ENCODE results near the gene CENPN. TPM values are rescaled to one million over a fixed set of nuclear protein-coding genes. Genes with fewer than 3 reads are reported as not detected.
A peak's percentile ranks its signal among the peaks of the same experiment; 100 is the strongest.

The CENPN gene
- total RNA-seq, 4 donors from 2014 or later: 4.9 to 12.7 (median 8.5) TPM

GRCh38 chr16:80994451-80994850 is 12.6 kb upstream of the CENPN start:
- H3K4me3 ChIP-seq: no peak overlapping the region
- no peaks in the 10 kb centered on the region for H3K27me3 ChIP-seq
- no peak for DNase-seq
- no peaks in the 10 kb centered on the region for H3K9me3 ChIP-seq
- intact Hi-C loops (cut with DNase I; ENCODE audit: low total_unique reads) (no loop called here), in situ Hi-C loops (cut with MboI; ENCODE audit: low pct_ligation_motif_present in 1 of 4, low pct_unique_long_range_greater_than_20kb in 1 of 4, low sequenced_read_pairs in 3 of 4) (no loop called here)
- H3K4me1 ChIP-seq: peaks cover 3 to 22% (median 20%) of the 10 kb centered on the region in 4 donors
- H3K36me3 ChIP-seq: no peaks in the 10 kb centered on the region
- H3K27ac ChIP-seq: peak overlapping the region in 1 of 4 donors; percentile 2
- TF ChIP-seq EP300 (IDR thresholded peaks at IDR 0.05; ENCODE audit: low read depth) (no peak), POLR2AphosphoS5 (IDR thresholded peaks at IDR 0.05) (no peak), POLR2A (IDR thresholded peaks at IDR 0.05) (no peak)
- TF ChIP-seq, protein P1, sequence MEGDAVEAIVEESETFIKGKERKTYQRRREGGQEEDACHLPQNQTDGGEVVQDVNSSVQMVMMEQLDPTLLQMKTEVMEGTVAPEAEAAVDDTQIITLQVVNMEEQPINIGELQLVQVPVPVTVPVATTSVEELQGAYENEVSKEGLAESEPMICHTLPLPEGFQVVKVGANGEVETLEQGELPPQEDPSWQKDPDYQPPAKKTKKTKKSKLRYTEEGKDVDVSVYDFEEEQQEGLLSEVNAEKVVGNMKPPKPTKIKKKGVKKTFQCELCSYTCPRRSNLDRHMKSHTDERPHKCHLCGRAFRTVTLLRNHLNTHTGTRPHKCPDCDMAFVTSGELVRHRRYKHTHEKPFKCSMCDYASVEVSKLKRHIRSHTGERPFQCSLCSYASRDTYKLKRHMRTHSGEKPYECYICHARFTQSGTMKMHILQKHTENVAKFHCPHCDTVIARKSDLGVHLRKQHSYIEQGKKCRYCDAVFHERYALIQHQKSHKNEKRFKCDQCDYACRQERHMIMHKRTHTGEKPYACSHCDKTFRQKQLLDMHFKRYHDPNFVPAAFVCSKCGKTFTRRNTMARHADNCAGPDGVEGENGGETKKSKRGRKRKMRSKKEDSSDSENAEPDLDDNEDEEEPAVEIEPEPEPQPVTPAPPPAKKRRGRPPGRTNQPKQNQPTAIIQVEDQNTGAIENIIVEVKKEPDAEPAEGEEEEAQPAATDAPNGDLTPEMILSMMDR (IDR thresholded peaks at IDR 0.05): no peak

- Histone ChIP-seq H3K4me3 (peak overlapping the region in 2 of 4 donors; percentile 9 to 46), H3K9me3 (no peaks in the 10 kb centered on the region), H3K27me3 (no peaks in the 10 kb centered on the region), H3K36me3 (no peaks in the 10 kb centered on the region), H3K27ac (peak overlapping the region; percentile 45 to 77 (median 71)), H3K4me1 (peaks cover 3 to 22% (median 20%) of the 10 kb centered on the region in 4 donors)
- in situ Hi-C loops (cut with MboI; ENCODE audit: low pct_ligation_motif_present in 1 of 4, low pct_unique_long_range_greater_than_20kb in 1 of 4, low sequenced_read_pairs in 3 of 4): no loop called here
- intact Hi-C loops (cut with DNase I; ENCODE audit: low total_unique reads): no loop called here
- WGBS, 2 donors (ENCODE audit: low coverage in 1 of 2): 27 to 28% methylated on average over 4 of the region's 4 CpGs
- TF ChIP-seq EP300 (IDR thresholded peaks at IDR 0.05; ENCODE audit: low read depth): no peak
- no peak for TF ChIP-seq POLR2A (IDR thresholded peaks at IDR 0.05)
- no peak for TF ChIP-seq POLR2AphosphoS5 (IDR thresholded peaks at IDR 0.05)
- TF ChIP-seq, protein P1 (IDR thresholded peaks at IDR 0.05): no peak
- no peak for DNase-seq
These were observed 10.3 kb upstream of the CENPN start for GRCh38 chr16:80996688-80997138.

GRCh38 chr16:80997139-80997798 is 9.7 kb upstream of the CENPN start:
- peak overlapping the region; percentile 45 to 77 (median 71) for H3K27ac ChIP-seq
- peak overlapping the region in 3 of 4 donors; percentile 9 to 46 (median 19) for H3K4me3 ChIP-seq
- TF ChIP-seq, protein P1 (IDR thresholded peaks at IDR 0.05): no peak
- TF ChIP-seq POLR2A (IDR thresholded peaks at IDR 0.05) (no peak), EP300 (IDR thresholded peaks at IDR 0.05; ENCODE audit: low read depth) (no peak), POLR2AphosphoS5 (IDR thresholded peaks at IDR 0.05) (no peak)
- H3K9me3 ChIP-seq: no peaks in the 10 kb centered on the region
- H3K27me3 ChIP-seq: no peaks in the 10 kb centered on the region
- DNase-seq: no peak
- in situ Hi-C loops (cut with MboI; ENCODE audit: low pct_ligation_motif_present in 1 of 4, low pct_unique_long_range_greater_than_20kb in 1 of 4, low sequenced_read_pairs in 3 of 4) (no loop called here), intact Hi-C loops (cut with DNase I; ENCODE audit: low total_unique reads) (no loop called here)
- H3K4me1 ChIP-seq: peaks cover 3 to 22% (median 20%) of the 10 kb centered on the region in 4 donors
- no peaks in the 10 kb centered on the region for H3K36me3 ChIP-seq
- 13 to 18% methylated on average over 9 of the region's 9 CpGs for WGBS, 2 donors (ENCODE audit: low coverage in 1 of 2)

DNA sequence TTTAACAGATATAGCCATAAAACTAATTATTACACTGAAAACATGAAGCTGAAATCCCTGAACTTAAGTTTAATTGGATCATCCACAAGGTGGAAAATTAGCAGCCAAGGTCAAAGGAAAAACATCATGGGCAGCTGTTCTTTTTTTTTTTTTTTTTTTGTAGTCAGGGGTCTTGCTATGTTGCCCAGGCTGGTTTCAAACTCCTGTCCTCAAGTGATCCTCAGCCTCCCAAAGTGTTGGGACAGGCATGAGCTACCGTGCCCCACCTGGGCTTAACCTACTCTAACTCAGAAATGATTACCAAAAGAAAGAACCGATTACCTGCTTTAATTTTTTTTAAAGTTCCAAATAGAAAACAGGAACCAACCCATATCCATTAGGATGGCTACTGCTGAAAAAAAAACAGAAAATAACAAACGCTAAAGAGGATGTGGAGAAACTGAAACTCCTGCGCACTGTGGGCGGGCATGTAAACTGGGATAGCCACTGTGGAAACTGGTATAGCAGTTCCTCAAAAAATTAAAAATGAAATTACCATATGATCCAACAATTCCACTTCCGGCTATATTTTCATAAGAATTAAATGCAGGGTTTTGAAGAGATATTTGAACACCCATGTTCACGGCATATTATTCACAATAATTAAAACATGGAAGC is 8.9 kb upstream of the CENPN start:
- in situ Hi-C loops (cut with MboI; ENCODE audit: low pct_ligation_motif_present in 1 of 4, low pct_unique_long_range_greater_than_20kb in 1 of 4, low sequenced_read_pairs in 3 of 4) (no loop called here), intact Hi-C loops (cut with DNase I; ENCODE audit: low total_unique reads) (no loop called here)
- Histone ChIP-seq H3K36me3 (no peaks in the 10 kb centered on the region), H3K9me3 (no peaks in the 10 kb centered on the region), H3K27me3 (no peaks in the 10 kb centered on the region), H3K4me1 (peaks cover 3 to 22% (median 20%) of the 10 kb centered on the region in 4 donors), H3K27ac (peak overlapping the region; percentile 45 to 77 (median 71)), H3K4me3 (peak overlapping the region in 1 of 4 donors; percentile 46)
- no peak for DNase-seq
- WGBS, 2 donors (ENCODE audit: low coverage in 1 of 2): 86 to 87% methylated on average over 6 to 7 of the region's 7 CpGs
- TF ChIP-seq, protein P1 (IDR thresholded peaks at IDR 0.05): no peak
- TF ChIP-seq POLR2A (IDR thresholded peaks at IDR 0.05) (no peak), EP300 (IDR thresholded peaks at IDR 0.05; ENCODE audit: low read depth) (no peak), POLR2AphosphoS5 (IDR thresholded peaks at IDR 0.05) (no peak)
